ENCODE results near the gene TMEM164. TPM values are rescaled to one million over a fixed set of nuclear protein-coding genes. Genes with fewer than 3 reads are reported as not detected.
"Not testable (repeated sequence)": the region's sequence is repeated elsewhere in the genome, so short reads cannot be mapped to it uniquely, and the experiment has no call there.

The TMEM164 gene
- total RNA-seq, 2 donors from 2014 or later: 12.5 to 14.2 TPM

- intact Hi-C loops (cut with DNase I): loop anchor here in 1 of 2 donors (10.0 kb wide), 1 partner anchor 232 kb away; no protein-coding TSS in a partner anchor
Measured at GRCh38 chrX:110146521-110146920, 143.6 kb downstream of the TMEM164 start.

GRCh38 chrX:110153244-110153643 is 150.3 kb downstream of the TMEM164 start:
- intact Hi-C loops (cut with DNase I): loop anchor here in 1 of 2 donors (5.0 to 10.0 kb wide), 2 partner anchors 262 to 771 kb away; no protein-coding TSS in a partner anchor
- no peak for DNase-seq (ENCODE audit: low spot score)

More at GRCh38 chrX:110146521-110146920, 143.6 kb downstream of the TMEM164 start:
- no peak for DNase-seq (ENCODE audit: low spot score)

GRCh38 chrX:110153896-110154295 is 151.0 kb downstream of the TMEM164 start:
- intact Hi-C loops (cut with DNase I): loop anchor here in 1 of 2 donors (5.0 to 10.0 kb wide), 2 partner anchors 261 to 772 kb away; no protein-coding TSS in a partner anchor
- DNase-seq (ENCODE audit: low spot score): no peak

- DNase-seq (ENCODE audit: low spot score): not testable (repeated sequence)
- intact Hi-C loops (cut with DNase I): loop anchor here in 1 of 2 donors (5.0 to 10.0 kb wide), 2 partner anchors 260 to 772 kb away; no protein-coding TSS in a partner anchor
Measured at GRCh38 chrX:110154328-110154727, 151.4 kb downstream of the TMEM164 start.

- DNase-seq (ENCODE audit: low spot score): no peak
- intact Hi-C loops (cut with DNase I): loop anchor here in 1 of 2 donors (10.0 kb wide), 1 partner anchor 259 kb away; no protein-coding TSS in a partner anchor
Measured at GRCh38 chrX:110155759-110156158, 152.8 kb downstream of the TMEM164 start.

GRCh38 chrX:110156167-110156754 is 153.3 kb downstream of the TMEM164 start:
- no peak for DNase-seq (ENCODE audit: low spot score)
- intact Hi-C loops (cut with DNase I): loop anchor here in 1 of 2 donors (10.0 kb wide), 1 partner anchor 259 kb away; no protein-coding TSS in a partner anchor

GRCh38 chrX:110157444-110157843 is 154.5 kb downstream of the TMEM164 start:
- no peak for DNase-seq (ENCODE audit: low spot score)
- intact Hi-C loops (cut with DNase I): loop anchor here in 1 of 2 donors (10.0 kb wide), 1 partner anchor 257 kb away; no protein-coding TSS in a partner anchor

- no peak for DNase-seq (ENCODE audit: low spot score)
- intact Hi-C loops (cut with DNase I): loop anchor here in 1 of 2 donors (10.0 kb wide), 1 partner anchor 256 kb away; no protein-coding TSS in a partner anchor
Measured at GRCh38 chrX:110159235-110159634, 156.3 kb downstream of the TMEM164 start.

- no peak for DNase-seq (ENCODE audit: low spot score)
- intact Hi-C loops (cut with DNase I): loop anchor here in 1 of 2 donors (10.0 kb wide), 1 partner anchor 255 kb away; no protein-coding TSS in a partner anchor
Measured at GRCh38 chrX:110159865-110160264, 157.0 kb downstream of the TMEM164 start.

- no peak for DNase-seq (ENCODE audit: low spot score)
- intact Hi-C loops (cut with DNase I): no loop called here
Measured at GRCh38 chrX:110161361-110161686, 158.4 kb downstream of the TMEM164 start.

- intact Hi-C loops (cut with DNase I): no loop called here
- no peak for DNase-seq (ENCODE audit: low spot score)
Measured at GRCh38 chrX:110162131-110162530, 159.2 kb downstream of the TMEM164 start.

GRCh38 chrX:110162867-110163266 is 160.0 kb downstream of the TMEM164 start:
- intact Hi-C loops (cut with DNase I): no loop called here
- DNase-seq (ENCODE audit: low spot score): no peak

- intact Hi-C loops (cut with DNase I): no loop called here
- DNase-seq (ENCODE audit: low spot score): no peak
Measured at GRCh38 chrX:110163488-110163887, 160.6 kb downstream of the TMEM164 start.

- no peak for DNase-seq (ENCODE audit: low spot score)
- intact Hi-C loops (cut with DNase I): loop anchor here in 1 of 2 donors (5.0 kb wide), 1 partner anchor 244 kb away; no protein-coding TSS in a partner anchor
Measured at GRCh38 chrX:110167952-110168451, 165.1 kb downstream of the TMEM164 start.

GRCh38 chrX:110168585-110168984 is 165.7 kb downstream of the TMEM164 start:
- DNase-seq (ENCODE audit: low spot score): no peak
- intact Hi-C loops (cut with DNase I): loop anchor here in 1 of 2 donors (5.0 kb wide), 1 partner anchor 244 kb away; no protein-coding TSS in a partner anchor

GRCh38 chrX:110170029-110170428 is 167.1 kb downstream of the TMEM164 start:
- intact Hi-C loops (cut with DNase I): no loop called here
- no peak for DNase-seq (ENCODE audit: low spot score)

GRCh38 chrX:110171442-110171841 is 168.5 kb downstream of the TMEM164 start:
- intact Hi-C loops (cut with DNase I): no loop called here
- DNase-seq (ENCODE audit: low spot score): no peak

GRCh38 chrX:110172215-110172614 is 169.3 kb downstream of the TMEM164 start:
- intact Hi-C loops (cut with DNase I): no loop called here

GRCh38 chrX:110173192-110174175 is 170.6 kb downstream of the TMEM164 start:
- DNase-seq (ENCODE audit: low spot score): no peak
- intact Hi-C loops (cut with DNase I): no loop called here

More at GRCh38 chrX:110172215-110172614, 169.3 kb downstream of the TMEM164 start:
- DNase-seq (ENCODE audit: low spot score): no peak
